ENCODE results near the gene SPAG17. TPM values are rescaled to one million over a fixed set of nuclear protein-coding genes. Genes with fewer than 3 reads are reported as not detected.

Gene SPAG17
- total and polyA plus RNA-seq, 2 donors (not counting 1 experiment from before 2014, with no cell fraction given): not detected

GRCh38 chr1:118137900-118138299 is 47.1 kb downstream of the SPAG17 start:
- no peaks in the 10 kb centered on the region for H3K4me1 Mint-ChIP-seq
- DNase-seq (no peak), ATAC-seq (ENCODE audit: low read depth) (no peak)
- H3K9ac ChIP-seq (ENCODE audit: low read length): no peak overlapping the region
- H3K9me3 ChIP-seq (ENCODE audit: control extremely low read depth in 1 of 3, control insufficient read depth in 2 of 3, insufficient read depth in 1 of 3, low read length in 2 of 3): peaks cover 0 to 2% (median 0%) of the 10 kb centered on the region in 3 donors
- no peak overlapping the region for H3K27ac ChIP-seq (ENCODE audit: low read length in 2 of 2)
- H3K27me3 Mint-ChIP-seq: peaks cover 13% of the 10 kb centered on the region
- POLR2A ChIA-PET: no interaction called here
- H3K4me2 ChIP-seq (replicated peaks; ENCODE audit: low read depth, low read length, poor library complexity, severe bottlenecking): no peak overlapping the region
- H3K36me3 ChIP-seq (replicated peaks in 1 of 2; ENCODE audit: control extremely low read depth in 1 of 2, control insufficient read depth in 1 of 2, extremely low read depth in 1 of 2, insufficient read depth in 2 of 2, low read length in 1 of 2): no peaks in the 10 kb centered on the region
- no peaks in the 10 kb centered on the region for H3K27me3 ChIP-seq (replicated peaks in 1 of 4; ENCODE audit: control extremely low read depth in 1 of 4, control insufficient read depth in 3 of 4, insufficient read depth in 4 of 4, low read length in 3 of 4)
- no CpG with 5 or more reads among the region's 3 CpGs for WGBS (ENCODE audit: insufficient coverage)
- H3K9me3 Mint-ChIP-seq (ENCODE audit: insufficient read depth): no peaks in the 10 kb centered on the region
- CTCF ChIA-PET: no interaction called here
- H3K27ac Mint-ChIP-seq: no peak overlapping the region
- no peaks in the 10 kb centered on the region for H3K4me1 ChIP-seq (ENCODE audit: control insufficient read depth in 2 of 2, insufficient read depth in 2 of 2, low read length in 2 of 2)
- TF ChIP-seq EZH2 (IDR thresholded peaks at IDR 0.05; ENCODE audit: borderline replicate concordance, insufficient read depth, low read depth, low read length, poor library complexity, severe bottlenecking): no peak
- TF ChIP-seq CTCF (IDR thresholded peaks at IDR 0.05): no peak
- H4K20me1 ChIP-seq (ENCODE audit: control insufficient read depth, insufficient read depth, low read length, poor library complexity, severe bottlenecking): no peaks in the 10 kb centered on the region
- intact Hi-C loops (cut with micrococcal nuclease): no loop called here
- no peak overlapping the region for H3K4me3 Mint-ChIP-seq
- H3K79me2 ChIP-seq (ENCODE audit: control insufficient read depth, insufficient read depth, low read length): no peaks in the 10 kb centered on the region
- no peak overlapping the region for H3K4me3 ChIP-seq (ENCODE audit: control extremely low read depth in 1 of 5, extremely low read depth in 1 of 5, insufficient read depth in 1 of 5, low read depth in 2 of 5, low read length in 4 of 5)
- H2AFZ ChIP-seq (ENCODE audit: insufficient read depth, low read depth, low read length, poor library complexity, severe bottlenecking): no peak overlapping the region

GRCh38 chr1:118136187-118136941 is 48.7 kb downstream of the SPAG17 start:
- intact Hi-C loops (cut with micrococcal nuclease): no loop called here
- CTCF ChIA-PET: no interaction called here
- TF ChIP-seq EZH2 (IDR thresholded peaks at IDR 0.05; ENCODE audit: borderline replicate concordance, insufficient read depth, low read depth, low read length, poor library complexity, severe bottlenecking) (no peak), CTCF (IDR thresholded peaks at IDR 0.05) (no peak)
- Histone ChIP-seq H3K4me1 (ENCODE audit: control insufficient read depth in 2 of 2, insufficient read depth in 2 of 2, low read length in 2 of 2) (no peaks in the 10 kb centered on the region), H3K27me3 (replicated peaks in 1 of 4; ENCODE audit: control extremely low read depth in 1 of 4, control insufficient read depth in 3 of 4, insufficient read depth in 4 of 4, low read length in 3 of 4) (no peaks in the 10 kb centered on the region), H2AFZ (ENCODE audit: insufficient read depth, low read depth, low read length, poor library complexity, severe bottlenecking) (no peak overlapping the region), H3K36me3 (replicated peaks in 1 of 2; ENCODE audit: control extremely low read depth in 1 of 2, control insufficient read depth in 1 of 2, extremely low read depth in 1 of 2, insufficient read depth in 2 of 2, low read length in 1 of 2) (no peaks in the 10 kb centered on the region), H3K9me3 (ENCODE audit: control extremely low read depth in 1 of 3, control insufficient read depth in 2 of 3, insufficient read depth in 1 of 3, low read length in 2 of 3) (peaks cover 0 to 2% (median 0%) of the 10 kb centered on the region in 3 donors), H3K9ac (ENCODE audit: low read length) (no peak overlapping the region), H3K27ac (ENCODE audit: low read length in 2 of 2) (no peak overlapping the region), H3K4me2 (replicated peaks; ENCODE audit: low read depth, low read length, poor library complexity, severe bottlenecking) (no peak overlapping the region), H3K79me2 (ENCODE audit: control insufficient read depth, insufficient read depth, low read length) (no peaks in the 10 kb centered on the region), H4K20me1 (ENCODE audit: control insufficient read depth, insufficient read depth, low read length, poor library complexity, severe bottlenecking) (no peaks in the 10 kb centered on the region), H3K4me3 (ENCODE audit: control extremely low read depth in 1 of 5, extremely low read depth in 1 of 5, insufficient read depth in 1 of 5, low read depth in 2 of 5, low read length in 4 of 5) (no peak overlapping the region)
- Mint-ChIP-seq H3K4me1 (no peaks in the 10 kb centered on the region), H3K27ac (no peak overlapping the region), H3K27me3 (peaks cover 23% of the 10 kb centered on the region), H3K9me3 (ENCODE audit: insufficient read depth) (no peaks in the 10 kb centered on the region), H3K4me3 (no peak overlapping the region)
- no peak for ATAC-seq (ENCODE audit: low read depth)
- DNase-seq: no peak
- 20% methylated on average over 1 of the region's 8 CpGs for WGBS (ENCODE audit: insufficient coverage)
- POLR2A ChIA-PET: no interaction called here

Data from B cell (primary cell).